NCI-H460 (cell line): ENCODE results near the gene ZCCHC18. TPM values are rescaled to one million over a fixed set of nuclear protein-coding genes. Genes with fewer than 3 reads are reported as not detected.
A peak's percentile ranks its signal among the peaks of the same experiment; 100 is the strongest.

Experiments used
- DNase-seq: peaks from one replicate; pipeline ENCODE4 v3.0.0-alpha.2; 2016; ENCODE audit warnings: low read depth; ENCODE audit errors: extremely low read depth
- total RNA-seq: library from RNA; depleted of rRNA; stranded (reverse); fragments of >200 nt; shearing (Covaris generic); gene quantifications from 2 replicates; pipeline ENCODE4 v1.2.3, GENCODE V29; 2014; rRNA removed

ZCCHC18 gene
- total RNA-seq, 1 experiment from 2014 or later, result 0.47 TPM

DNA sequence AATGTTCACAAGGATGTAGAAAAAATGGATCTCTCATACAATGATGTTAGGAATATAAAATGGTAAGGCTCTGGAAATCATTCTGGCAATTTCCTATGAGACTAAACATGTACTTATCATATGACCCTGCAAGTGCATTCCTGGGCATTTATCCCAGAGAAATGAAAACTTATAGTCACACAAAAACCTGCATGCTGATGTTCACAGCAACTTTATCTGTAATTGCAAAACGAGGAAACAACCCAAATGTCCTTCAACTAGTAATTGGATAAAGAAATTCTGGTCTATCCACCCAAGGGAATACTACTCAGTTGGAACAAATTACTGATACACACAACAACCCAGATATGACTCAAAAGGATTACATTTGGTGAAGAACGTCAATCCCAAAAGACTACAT lies 14.5 kb downstream of the ZCCHC18 start:
- DNase-seq, result no peak

DNA sequence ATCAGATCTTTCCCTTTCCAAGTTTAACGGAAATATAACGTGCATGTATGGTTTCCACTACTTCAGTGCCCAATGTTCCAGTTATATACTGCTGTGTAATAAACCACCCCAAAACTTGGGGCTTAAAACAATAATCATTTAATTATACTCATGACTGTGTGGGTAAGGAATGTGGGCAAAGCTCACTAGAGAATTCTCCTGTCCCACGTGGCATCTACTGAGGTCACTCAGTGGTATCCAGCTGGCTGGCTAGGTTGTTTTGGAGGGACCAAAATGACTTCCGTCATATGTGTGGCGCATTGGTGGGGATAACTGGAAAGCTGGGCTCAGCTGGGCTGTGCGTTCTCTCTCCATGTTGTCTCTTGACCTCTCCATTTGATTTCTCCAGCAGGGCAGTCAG lies 18.5 kb downstream of the ZCCHC18 start:
- no peak for DNase-seq

DNA sequence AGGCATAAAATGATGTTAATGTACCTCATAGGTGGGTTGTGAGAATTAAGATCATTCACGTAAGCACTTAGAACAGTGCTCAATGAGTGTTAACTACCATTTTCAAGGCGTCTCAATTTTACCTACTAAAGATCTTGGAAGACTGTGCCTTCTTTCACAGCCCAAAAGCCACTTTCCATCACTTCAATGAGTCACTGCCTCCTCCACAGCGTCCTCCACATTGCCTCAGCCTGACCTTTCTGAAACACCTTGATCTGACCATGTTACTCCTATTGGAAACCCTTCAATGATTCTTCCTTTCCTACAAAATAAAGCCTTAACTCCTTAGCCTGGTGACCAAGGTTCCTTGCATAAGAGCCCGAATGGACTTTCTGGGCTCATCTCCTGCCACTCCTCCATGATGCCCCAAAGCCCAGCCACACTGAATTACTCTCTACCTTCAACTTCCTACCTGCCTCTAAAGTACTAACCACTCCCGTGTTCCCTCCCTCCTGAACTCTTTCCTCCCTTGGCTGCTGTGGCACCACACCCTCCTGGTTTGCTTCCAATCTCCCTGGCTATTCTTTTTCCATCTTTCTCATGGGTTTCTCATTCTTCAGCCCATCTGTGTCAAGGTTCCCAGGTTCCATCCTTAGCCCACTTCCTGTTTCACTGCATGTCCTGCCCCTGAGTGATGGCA lies 22.4 kb downstream of the ZCCHC18 start:
- DNase-seq, result no peak

DNA sequence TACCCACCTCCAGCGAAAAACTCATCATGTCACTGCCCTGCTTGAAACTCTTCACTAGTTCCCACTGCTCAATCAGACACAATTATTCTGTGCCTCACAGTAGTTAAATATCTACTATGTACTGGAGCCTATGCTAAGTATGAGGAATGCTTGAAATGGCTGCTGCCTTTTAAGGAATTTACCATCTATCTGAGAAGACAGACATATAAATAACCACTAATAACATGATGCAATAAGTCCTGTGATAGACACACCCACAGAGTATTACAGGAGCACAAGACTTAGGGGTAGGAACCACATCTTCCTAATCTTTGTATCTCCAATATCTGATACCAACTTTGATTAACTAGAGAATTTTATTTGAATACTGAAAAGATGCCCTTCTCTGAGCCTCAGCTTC lies 23.4 kb downstream of the ZCCHC18 start:
- no peak for DNase-seq

GRCh38 chrX:104136241-104137019 lies 24.1 kb downstream of the ZCCHC18 start:
- DNase-seq, result peak; percentile 76

GRCh38 chrX:104137496-104137895 lies 25.2 kb downstream of the ZCCHC18 start:
- DNase-seq, result no peak

GRCh38 chrX:104141087-104141760 lies 28.9 kb downstream of the ZCCHC18 start:
- DNase-seq, result no peak

- DNase-seq, result no peak
Observed at GRCh38 chrX:104151037-104151436, 38.7 kb downstream of the ZCCHC18 start.

- peak; percentile 81 for DNase-seq
Observed at GRCh38 chrX:104156630-104157529, 44.6 kb downstream of the ZCCHC18 start, which contains the start of gene SLC25A53. Gene SLC25A53, minus strand, starts transcription at chrX:104157009. Its CDS starts 51,752 bp downstream, at chrX:104105257.

Other genes starting within 250 kb of the ZCCHC18 start
- 4.8 and 7.4 TPM in 2 replicates for gene TMSB15B, start 149.9 kb upstream of the ZCCHC18 start, total RNA-seq
- not detected in 2 replicates for gene H2BW1, start 98.8 kb upstream of the ZCCHC18 start, total RNA-seq
- gene H2BW2, start 72.6 kb upstream of the ZCCHC18 start, total RNA-seq, result not detected in 2 replicates
- 5.0 and 6.0 TPM in 2 replicates for gene TMSB15C, start 36.3 kb upstream of the ZCCHC18 start, total RNA-seq
- 7.4 and 8.1 TPM in 2 replicates for gene SLC25A53, start 44.5 kb downstream of the ZCCHC18 start, total RNA-seq
- gene FAM199X, start 53.9 kb downstream of the ZCCHC18 start, total RNA-seq, result 32.2 and 36.4 TPM in 2 replicates
- not detected in 2 replicates for gene ESX1, start 142.4 kb downstream of the ZCCHC18 start, total RNA-seq